ENCODE data around the gene APBA3. TPM values are rescaled to one million over a fixed set of nuclear protein-coding genes. Genes with fewer than 3 reads are reported as not detected.
"Not testable (repeated sequence)": the region's sequence is repeated elsewhere in the genome, so short reads cannot be mapped to it uniquely, and the experiment has no call there.

The APBA3 gene
- total and polyA plus RNA-seq, 5 donors = 10.5 to 14.0 (median 12.7) TPM

GRCh38 chr19:3759482-3760254 lies 1.8 kb downstream of the APBA3 start:
- no peak for ATAC-seq
- Histone ChIP-seq H3K4me3 (ENCODE audit: low read length) (no peak overlapping the region), H3K9me3 (ENCODE audit: control insufficient read depth, low read length) (no peaks in the 10 kb centered on the region), H3K27ac (ENCODE audit: low read length) (no peak overlapping the region), H3K27me3 (ENCODE audit: control insufficient read depth, insufficient read depth) (no peaks in the 10 kb centered on the region), H3K4me1 (ENCODE audit: control insufficient read depth, insufficient read depth, low read length) (peaks cover 3% of the 10 kb centered on the region)
- intact Hi-C loops (cut with DNase I) = no loop called here
- peak in 2 of 3 donors; percentile 42 to 49 for DNase-seq
- 85% methylated on average over 19 of the region's 19 CpGs for WGBS

GRCh38 chr19:3758297-3758696 lies 3.2 kb downstream of the APBA3 start:
- peak in 2 of 3 donors; percentile 9 to 12 for DNase-seq
- WGBS = over 99% methylated on average over 13 of the region's 13 CpGs

GRCh38 chr19:3757705-3758104 lies 3.8 kb downstream of the APBA3 start:
- H3K4me1 ChIP-seq (ENCODE audit: control insufficient read depth, insufficient read depth, low read length); H3K9me3 ChIP-seq (ENCODE audit: control insufficient read depth, low read length); intact Hi-C loops (cut with DNase I); H3K27ac ChIP-seq (ENCODE audit: low read length); H3K4me3 ChIP-seq (ENCODE audit: low read length); ATAC-seq; H3K27me3 ChIP-seq (ENCODE audit: control insufficient read depth, insufficient read depth): not testable (repeated sequence)
- DNase-seq = peak in 1 of 3 donors; percentile 9
- WGBS = 95% methylated on average over 7 of the region's 7 CpGs

More at GRCh38 chr19:3758297-3758696, 3.2 kb downstream of the APBA3 start:
- H3K27me3 ChIP-seq (ENCODE audit: control insufficient read depth, insufficient read depth); H3K9me3 ChIP-seq (ENCODE audit: control insufficient read depth, low read length); ATAC-seq; H3K4me1 ChIP-seq (ENCODE audit: control insufficient read depth, insufficient read depth, low read length); H3K27ac ChIP-seq (ENCODE audit: low read length); H3K4me3 ChIP-seq (ENCODE audit: low read length); intact Hi-C loops (cut with DNase I): not testable (repeated sequence)

- Histone ChIP-seq H3K4me3 (ENCODE audit: low read length) (no peak overlapping the region), H3K4me1 (ENCODE audit: control insufficient read depth, insufficient read depth, low read length) (no peaks in the 10 kb centered on the region), H3K27ac (ENCODE audit: low read length) (no peak overlapping the region), H3K9me3 (ENCODE audit: control insufficient read depth, low read length) (no peaks in the 10 kb centered on the region), H3K27me3 (ENCODE audit: control insufficient read depth, insufficient read depth) (no peaks in the 10 kb centered on the region)
- DNase-seq (peak in 1 of 3 donors; percentile 60), ATAC-seq (peak in 1 of 2 donors; percentile 14)
- intact Hi-C loops (cut with DNase I) = no loop called here
- WGBS = 95% methylated on average over 51 of the region's 51 CpGs
These were observed 7.7 kb downstream of the APBA3 start for GRCh38 chr19:3753631-3754410.

- Histone ChIP-seq H3K4me1 (ENCODE audit: control insufficient read depth, insufficient read depth, low read length) (no peaks in the 10 kb centered on the region), H3K27ac (ENCODE audit: low read length) (no peak overlapping the region), H3K9me3 (ENCODE audit: control insufficient read depth, low read length) (no peaks in the 10 kb centered on the region), H3K4me3 (ENCODE audit: low read length) (no peak overlapping the region), H3K27me3 (ENCODE audit: control insufficient read depth, insufficient read depth) (no peaks in the 10 kb centered on the region)
- WGBS = 81% methylated on average over 25 of the region's 25 CpGs
- intact Hi-C loops (cut with DNase I) = no loop called here
- no peak for ATAC-seq
- DNase-seq = peak in 1 of 3 donors; percentile 62
These were observed 9.0 kb downstream of the APBA3 start for GRCh38 chr19:3752492-3752891.

GRCh38 chr19:3751236-3751635 lies 10.3 kb downstream of the APBA3 start:
- ATAC-seq (no peak), DNase-seq (peak in 1 of 3 donors; percentile 56)
- no peaks in the 10 kb centered on the region for H3K4me1 ChIP-seq (ENCODE audit: control insufficient read depth, insufficient read depth, low read length)
- WGBS = 90% methylated on average over 30 of the region's 30 CpGs
- intact Hi-C loops (cut with DNase I) = no loop called here
- no peaks in the 10 kb centered on the region for H3K9me3 ChIP-seq (ENCODE audit: control insufficient read depth, low read length)
- no peak overlapping the region for H3K27ac ChIP-seq (ENCODE audit: low read length)
- no peak overlapping the region for H3K4me3 ChIP-seq (ENCODE audit: low read length)
- H3K27me3 ChIP-seq (ENCODE audit: control insufficient read depth, insufficient read depth) = no peaks in the 10 kb centered on the region

- no peak for ATAC-seq
- intact Hi-C loops (cut with DNase I) = no loop called here
- Histone ChIP-seq H3K9me3 (ENCODE audit: control insufficient read depth, low read length) (no peaks in the 10 kb centered on the region), H3K27me3 (ENCODE audit: control insufficient read depth, insufficient read depth) (no peaks in the 10 kb centered on the region), H3K4me3 (ENCODE audit: low read length) (no peak overlapping the region), H3K27ac (ENCODE audit: low read length) (no peak overlapping the region), H3K4me1 (ENCODE audit: control insufficient read depth, insufficient read depth, low read length) (no peaks in the 10 kb centered on the region)
- DNase-seq = no peak
- whole genome bisulfite sequencing = 96% methylated on average over 2 of the region's 2 CpGs
These were observed 11.3 kb downstream of the APBA3 start for GRCh38 chr19:3750211-3750610.

GRCh38 chr19:3748965-3749364 lies 12.5 kb downstream of the APBA3 start:
- ATAC-seq = no peak
- no peaks in the 10 kb centered on the region for H3K27me3 ChIP-seq (ENCODE audit: control insufficient read depth, insufficient read depth)
- DNase-seq = peak in 1 of 3 donors; percentile 29
- no peaks in the 10 kb centered on the region for H3K9me3 ChIP-seq (ENCODE audit: control insufficient read depth, low read length)
- no peak overlapping the region for H3K27ac ChIP-seq (ENCODE audit: low read length)
- intact Hi-C loops (cut with DNase I) = no loop called here
- H3K4me1 ChIP-seq (ENCODE audit: control insufficient read depth, insufficient read depth, low read length) = no peaks in the 10 kb centered on the region
- 79% methylated on average over 8 of the region's 8 CpGs for WGBS
- H3K4me3 ChIP-seq (ENCODE audit: low read length) = no peak overlapping the region

- Histone ChIP-seq H3K27ac (ENCODE audit: low read length) (no peak overlapping the region), H3K4me3 (ENCODE audit: low read length) (no peak overlapping the region), H3K9me3 (ENCODE audit: control insufficient read depth, low read length) (no peaks in the 10 kb centered on the region), H3K4me1 (ENCODE audit: control insufficient read depth, insufficient read depth, low read length) (no peaks in the 10 kb centered on the region), H3K27me3 (ENCODE audit: control insufficient read depth, insufficient read depth) (no peaks in the 10 kb centered on the region)
- 69% methylated on average over 31 of the region's 31 CpGs for WGBS
- no peak for ATAC-seq
- intact Hi-C loops (cut with DNase I) = no loop called here
- peak in 1 of 3 donors; percentile 53 for DNase-seq
These were observed 15.0 kb downstream of the APBA3 start for GRCh38 chr19:3746371-3747056.

GRCh38 chr19:3745363-3746045 lies 16.0 kb downstream of the APBA3 start:
- intact Hi-C loops (cut with DNase I) = no loop called here
- Histone ChIP-seq H3K27ac (ENCODE audit: low read length) (no peak overlapping the region), H3K4me1 (ENCODE audit: control insufficient read depth, insufficient read depth, low read length) (no peaks in the 10 kb centered on the region), H3K27me3 (ENCODE audit: control insufficient read depth, insufficient read depth) (no peaks in the 10 kb centered on the region), H3K4me3 (ENCODE audit: low read length) (no peak overlapping the region), H3K9me3 (ENCODE audit: control insufficient read depth, low read length) (no peaks in the 10 kb centered on the region)
- WGBS = 57% methylated on average over 8 of the region's 8 CpGs
- DNase-seq (peak in 1 of 3 donors; percentile 6), ATAC-seq (no peak)
